ENCODE measurements around the gene MYO1F. TPM values are rescaled to one million over a fixed set of nuclear protein-coding genes. Genes with fewer than 3 reads are reported as not detected.

MYO1F gene
- total RNA-seq, 1 donor from 2014 or later, result 0.10 TPM

GRCh38 chr19:8611877-8612806, 34.9 kb upstream of the MYO1F start:
- Mint-ChIP-seq H3K4me3 (ENCODE audit: unreplicated experiment) (no peak overlapping the region), H3K27me3 (ENCODE audit: unreplicated experiment) (peaks cover 15% of the 10 kb centered on the region), H3K36me3 (ENCODE audit: unreplicated experiment) (peaks cover 6% of the 10 kb centered on the region), H3K4me1 (ENCODE audit: low read depth, unreplicated experiment) (peaks cover 9% of the 10 kb centered on the region), H3K9me3 (ENCODE audit: unreplicated experiment) (peaks cover 24% of the 10 kb centered on the region), H3K27ac (ENCODE audit: unreplicated experiment) (peak overlapping the region; percentile 22)
- no peak for TF ChIP-seq CTCF (IDR thresholded peaks at IDR 0.05; ENCODE audit: partially characterized antibody, unreplicated experiment)
- no peak for DNase-seq

- Mint-ChIP-seq H3K27me3 (ENCODE audit: unreplicated experiment) (peaks cover 15% of the 10 kb centered on the region), H3K4me3 (ENCODE audit: unreplicated experiment) (peak overlapping the region; percentile 63), H3K9me3 (ENCODE audit: unreplicated experiment) (peaks cover 24% of the 10 kb centered on the region), H3K4me1 (ENCODE audit: low read depth, unreplicated experiment) (peaks cover 9% of the 10 kb centered on the region), H3K27ac (ENCODE audit: unreplicated experiment) (no peak overlapping the region), H3K36me3 (ENCODE audit: unreplicated experiment) (peaks cover 6% of the 10 kb centered on the region)
- DNase-seq, result no peak
- no peak for TF ChIP-seq CTCF (IDR thresholded peaks at IDR 0.05; ENCODE audit: partially characterized antibody, unreplicated experiment)
These were observed 34.2 kb upstream of the MYO1F start for GRCh38 chr19:8611391-8611876.

GRCh38 chr19:8610936-8611300, 33.7 kb upstream of the MYO1F start:
- Mint-ChIP-seq H3K4me1 (ENCODE audit: low read depth, unreplicated experiment) (peaks cover 9% of the 10 kb centered on the region), H3K4me3 (ENCODE audit: unreplicated experiment) (no peak overlapping the region), H3K27me3 (ENCODE audit: unreplicated experiment) (peaks cover 15% of the 10 kb centered on the region), H3K27ac (ENCODE audit: unreplicated experiment) (no peak overlapping the region), H3K9me3 (ENCODE audit: unreplicated experiment) (peaks cover 24% of the 10 kb centered on the region), H3K36me3 (ENCODE audit: unreplicated experiment) (peaks cover 6% of the 10 kb centered on the region)
- no peak for DNase-seq
- TF ChIP-seq CTCF (IDR thresholded peaks at IDR 0.05; ENCODE audit: partially characterized antibody, unreplicated experiment), result no peak

- H3K9me3 Mint-ChIP-seq (ENCODE audit: unreplicated experiment), result peaks cover 23% of the 10 kb centered on the region
- H3K4me1 Mint-ChIP-seq (ENCODE audit: low read depth, unreplicated experiment), result peaks cover 9% of the 10 kb centered on the region
- TF ChIP-seq CTCF (IDR thresholded peaks at IDR 0.05; ENCODE audit: partially characterized antibody, unreplicated experiment), result no peak
- H3K4me3 Mint-ChIP-seq (ENCODE audit: unreplicated experiment), result peak within 1 kb of the TSS; percentile 98
- H3K36me3 Mint-ChIP-seq (ENCODE audit: unreplicated experiment), result peaks cover 6% of the 10 kb centered on the region
- peak within 1 kb of the TSS; percentile 98 for H3K27ac Mint-ChIP-seq (ENCODE audit: unreplicated experiment)
- peak; percentile 61 for DNase-seq
- H3K27me3 Mint-ChIP-seq (ENCODE audit: unreplicated experiment), result peaks cover 14% of the 10 kb centered on the region
These were observed 33.0 kb upstream of the MYO1F start, which contains the start of gene ADAMTS10 for GRCh38 chr19:8610041-8610935. TSS of gene ADAMTS10 (minus strand) at chr19:8610715. CDS start at chr19:8605710, 5,005 bp downstream.
